ENCODE results near the gene RNASEH2B.

RNASEH2B gene

DNA sequence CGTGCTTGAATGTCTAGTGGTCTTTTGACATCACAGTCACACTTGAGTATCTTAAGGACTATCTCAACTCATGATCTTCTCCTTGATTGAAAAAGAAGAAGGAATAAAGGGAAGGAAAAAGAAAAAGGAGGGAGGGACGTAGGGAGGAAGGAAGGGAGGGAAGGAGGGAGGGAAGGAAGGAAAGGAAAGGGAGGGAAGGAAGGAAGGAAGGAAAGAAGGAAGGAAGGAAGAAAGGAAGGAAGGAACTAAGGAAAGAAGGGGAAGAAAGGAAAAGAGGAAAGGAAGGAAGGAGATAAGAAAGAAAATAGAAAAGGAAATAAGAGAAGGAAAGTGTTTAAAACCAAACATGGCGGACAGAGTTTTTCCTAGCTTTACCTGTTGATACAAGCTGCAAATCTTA, 64.7 kb downstream of the RNASEH2B start:
- Histone ChIP-seq H3K79me1 (replicated peaks; ENCODE audit: low read length, poor library complexity, severe bottlenecking) (no peaks in the 10 kb centered on the region), H4K8ac (ENCODE audit: low read length) (no peak overlapping the region), H2AK5ac (ENCODE audit: low read length, severe bottlenecking) (no peak overlapping the region), H3K27me3 (ENCODE audit: control insufficient read depth in 1 of 2, insufficient read depth in 1 of 2, low read length in 2 of 2) (no peaks in the 10 kb centered on the region), H3K4ac (ENCODE audit: low read depth in 1 of 2, low read length in 2 of 2) (no peak overlapping the region), H4K91ac (ENCODE audit: low read length) (no peak overlapping the region), H2BK12ac (ENCODE audit: low read length in 2 of 2) (no peak overlapping the region), H3K27ac (ENCODE audit: low read length, poor library complexity, severe bottlenecking) (no peak overlapping the region), H3K36me3 (ENCODE audit: control insufficient read depth in 1 of 2, insufficient read depth in 2 of 2, low read depth in 1 of 2, low read length in 2 of 2) (peaks cover 2 to 45% of the 10 kb centered on the region in 2 experiments), H3K4me3 (ENCODE audit: insufficient read depth in 1 of 2, low read depth in 1 of 2, low read length in 2 of 2) (no peak overlapping the region), H3K4me2 (ENCODE audit: low read length, poor library complexity, severe bottlenecking) (no peak overlapping the region), H2BK120ac (ENCODE audit: low read depth, low read length) (no peak overlapping the region), H3K9ac (ENCODE audit: low read length) (no peak overlapping the region), H3K4me1 (ENCODE audit: control insufficient read depth, insufficient read depth, low read depth, low read length) (no peaks in the 10 kb centered on the region), H3K23ac (ENCODE audit: low read length in 2 of 2) (no peak overlapping the region), H3K14ac (ENCODE audit: low read length in 2 of 2) (no peak overlapping the region), H2AFZ (ENCODE audit: low read depth, low read length) (no peak overlapping the region), H3K18ac (ENCODE audit: low read depth in 1 of 2, low read length in 2 of 2) (no peak overlapping the region), H3K9me3 (ENCODE audit: control insufficient read depth, low read length) (no peaks in the 10 kb centered on the region), H2BK15ac (ENCODE audit: low read depth, poor library complexity, severe bottlenecking) (no peak overlapping the region), H2BK5ac (ENCODE audit: low read depth, low read length, poor library complexity, severe bottlenecking) (no peak overlapping the region)
- WGBS, result 95% methylated on average over 3 of the region's 3 CpGs
- no peak for DNase-seq

DNA sequence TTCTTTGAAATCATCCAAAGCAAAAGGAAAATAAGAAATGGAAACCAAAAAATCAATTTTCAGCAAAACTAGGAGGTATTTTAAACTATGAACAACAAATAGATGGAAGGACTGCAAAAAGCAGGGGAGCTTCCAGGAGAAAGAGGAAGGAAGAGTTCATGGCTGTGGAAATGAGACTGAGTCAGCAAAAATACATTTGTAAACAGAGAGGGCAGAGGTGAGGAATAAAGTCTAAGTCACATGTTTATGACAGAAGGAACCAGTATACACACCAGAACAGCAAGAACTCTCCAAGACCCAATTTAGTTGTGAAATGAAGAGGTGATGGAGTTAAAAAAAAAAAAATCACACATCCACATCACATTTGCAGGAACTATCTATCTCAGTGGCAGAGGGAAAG, 69.6 kb downstream of the RNASEH2B start:
- no peak overlapping the region for H3K23ac ChIP-seq (ENCODE audit: low read length in 2 of 2)
- H4K91ac ChIP-seq (ENCODE audit: low read length), result no peak overlapping the region
- H3K4me1 ChIP-seq (ENCODE audit: control insufficient read depth, insufficient read depth, low read depth, low read length), result no peaks in the 10 kb centered on the region
- H2BK120ac ChIP-seq (ENCODE audit: low read depth, low read length), result no peak overlapping the region
- H3K36me3 ChIP-seq (ENCODE audit: control insufficient read depth in 1 of 2, insufficient read depth in 2 of 2, low read depth in 1 of 2, low read length in 2 of 2), result peaks cover 0 to 26% of the 10 kb centered on the region in 2 experiments
- no peak overlapping the region for H4K8ac ChIP-seq (ENCODE audit: low read length)
- no peaks in the 10 kb centered on the region for H3K79me1 ChIP-seq (replicated peaks; ENCODE audit: low read length, poor library complexity, severe bottlenecking)
- H2AK5ac ChIP-seq (ENCODE audit: low read length, severe bottlenecking), result no peak overlapping the region
- H2BK5ac ChIP-seq (ENCODE audit: low read depth, low read length, poor library complexity, severe bottlenecking), result no peak overlapping the region
- H3K14ac ChIP-seq (ENCODE audit: low read length in 2 of 2), result no peak overlapping the region
- H3K27ac ChIP-seq (ENCODE audit: low read length, poor library complexity, severe bottlenecking), result no peak overlapping the region
- H3K18ac ChIP-seq (ENCODE audit: low read depth in 1 of 2, low read length in 2 of 2), result no peak overlapping the region
- no peak overlapping the region for H3K9ac ChIP-seq (ENCODE audit: low read length)
- no peak overlapping the region for H3K4ac ChIP-seq (ENCODE audit: low read depth in 1 of 2, low read length in 2 of 2)
- H3K4me2 ChIP-seq (ENCODE audit: low read length, poor library complexity, severe bottlenecking), result no peak overlapping the region
- H2BK12ac ChIP-seq (ENCODE audit: low read length in 2 of 2), result no peak overlapping the region
- DNase-seq, result no peak
- no peak overlapping the region for H2BK15ac ChIP-seq (ENCODE audit: low read depth, poor library complexity, severe bottlenecking)
- no peaks in the 10 kb centered on the region for H3K27me3 ChIP-seq (ENCODE audit: control insufficient read depth in 1 of 2, insufficient read depth in 1 of 2, low read length in 2 of 2)
- H2AFZ ChIP-seq (ENCODE audit: low read depth, low read length), result no peak overlapping the region
- no peak overlapping the region for H3K4me3 ChIP-seq (ENCODE audit: insufficient read depth in 1 of 2, low read depth in 1 of 2, low read length in 2 of 2)
- H3K9me3 ChIP-seq (ENCODE audit: control insufficient read depth, low read length), result no peaks in the 10 kb centered on the region

DNA sequence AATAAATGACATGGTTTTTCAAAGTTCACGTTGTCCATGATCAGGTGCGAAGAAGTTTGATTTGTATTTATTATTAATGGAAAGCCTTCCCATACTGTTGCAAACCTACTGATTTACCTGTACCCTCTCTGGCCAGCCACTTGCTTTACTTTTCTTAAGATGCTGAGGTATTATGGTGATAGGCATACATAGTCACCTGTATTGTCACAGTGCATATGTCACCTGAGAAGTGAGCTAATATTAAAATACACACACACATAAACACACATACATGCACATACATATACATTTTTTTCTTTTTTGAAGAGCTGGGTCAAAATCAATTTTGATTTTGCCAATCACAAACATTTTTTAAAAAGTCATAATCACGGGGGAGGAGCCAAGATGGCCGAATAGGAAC, 72.1 kb downstream of the RNASEH2B start:
- H3K23ac ChIP-seq (ENCODE audit: low read length in 2 of 2), result no peak overlapping the region
- no peak overlapping the region for H3K18ac ChIP-seq (ENCODE audit: low read depth in 1 of 2, low read length in 2 of 2)
- no peaks in the 10 kb centered on the region for H3K4me1 ChIP-seq (ENCODE audit: control insufficient read depth, insufficient read depth, low read depth, low read length)
- no peaks in the 10 kb centered on the region for H3K79me1 ChIP-seq (replicated peaks; ENCODE audit: low read length, poor library complexity, severe bottlenecking)
- H3K9ac ChIP-seq (ENCODE audit: low read length), result no peak overlapping the region
- no peak overlapping the region for H2BK12ac ChIP-seq (ENCODE audit: low read length in 2 of 2)
- no peak overlapping the region for H2BK5ac ChIP-seq (ENCODE audit: low read depth, low read length, poor library complexity, severe bottlenecking)
- 59% methylated on average over 2 of the region's 4 CpGs for WGBS
- H3K36me3 ChIP-seq (ENCODE audit: control insufficient read depth in 1 of 2, insufficient read depth in 2 of 2, low read depth in 1 of 2, low read length in 2 of 2), result peaks cover 0 to 4% of the 10 kb centered on the region in 2 experiments
- H2AK5ac ChIP-seq (ENCODE audit: low read length, severe bottlenecking), result no peak overlapping the region
- H2BK15ac ChIP-seq (ENCODE audit: low read depth, poor library complexity, severe bottlenecking), result no peak overlapping the region
- H3K14ac ChIP-seq (ENCODE audit: low read length in 2 of 2), result no peak overlapping the region
- H3K4me2 ChIP-seq (ENCODE audit: low read length, poor library complexity, severe bottlenecking), result no peak overlapping the region
- no peak overlapping the region for H2AFZ ChIP-seq (ENCODE audit: low read depth, low read length)
- no peak overlapping the region for H4K91ac ChIP-seq (ENCODE audit: low read length)
- H3K27me3 ChIP-seq (ENCODE audit: control insufficient read depth in 1 of 2, insufficient read depth in 1 of 2, low read length in 2 of 2), result no peaks in the 10 kb centered on the region
- no peak overlapping the region for H3K4ac ChIP-seq (ENCODE audit: low read depth in 1 of 2, low read length in 2 of 2)
- H3K9me3 ChIP-seq (ENCODE audit: control insufficient read depth, low read length), result no peaks in the 10 kb centered on the region
- no peak overlapping the region for H4K8ac ChIP-seq (ENCODE audit: low read length)
- DNase-seq, result no peak
- no peak overlapping the region for H3K4me3 ChIP-seq (ENCODE audit: insufficient read depth in 1 of 2, low read depth in 1 of 2, low read length in 2 of 2)
- no peak overlapping the region for H2BK120ac ChIP-seq (ENCODE audit: low read depth, low read length)
- no peak overlapping the region for H3K27ac ChIP-seq (ENCODE audit: low read length, poor library complexity, severe bottlenecking)

DNA sequence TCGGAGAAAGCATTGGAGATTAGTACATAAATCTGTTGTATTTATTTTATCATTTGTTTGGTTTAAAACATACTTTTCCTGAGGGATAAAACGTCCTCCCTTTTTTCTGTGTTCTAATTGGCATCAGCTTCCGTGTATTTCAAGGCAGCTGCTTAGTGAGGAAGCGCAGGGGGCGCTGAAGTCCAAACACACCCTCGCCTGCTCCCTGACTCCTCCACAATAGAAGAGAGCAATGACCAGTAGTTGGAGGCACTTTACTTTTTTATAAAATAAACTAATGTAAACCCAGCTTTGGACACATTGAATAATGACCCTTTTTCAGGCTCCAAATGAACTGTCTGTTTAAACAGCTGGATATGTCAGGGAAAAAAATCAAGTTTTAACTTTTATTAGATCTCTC, 79.9 kb downstream of the RNASEH2B start:
- Histone ChIP-seq H3K79me1 (replicated peaks; ENCODE audit: low read length, poor library complexity, severe bottlenecking) (no peaks in the 10 kb centered on the region), H3K27ac (ENCODE audit: low read length, poor library complexity, severe bottlenecking) (no peak overlapping the region), H3K18ac (ENCODE audit: low read depth in 1 of 2, low read length in 2 of 2) (no peak overlapping the region), H3K9ac (ENCODE audit: low read length) (no peak overlapping the region), H3K4me1 (ENCODE audit: control insufficient read depth, insufficient read depth, low read depth, low read length) (peaks cover 2% of the 10 kb centered on the region), H2AFZ (ENCODE audit: low read depth, low read length) (no peak overlapping the region), H3K23ac (ENCODE audit: low read length in 2 of 2) (no peak overlapping the region), H3K4ac (ENCODE audit: low read depth in 1 of 2, low read length in 2 of 2) (no peak overlapping the region), H2BK120ac (ENCODE audit: low read depth, low read length) (no peak overlapping the region), H2BK15ac (ENCODE audit: low read depth, poor library complexity, severe bottlenecking) (no peak overlapping the region), H4K8ac (ENCODE audit: low read length) (no peak overlapping the region), H2BK5ac (ENCODE audit: low read depth, low read length, poor library complexity, severe bottlenecking) (no peak overlapping the region), H2AK5ac (ENCODE audit: low read length, severe bottlenecking) (no peak overlapping the region), H3K4me2 (ENCODE audit: low read length, poor library complexity, severe bottlenecking) (no peak overlapping the region), H3K36me3 (ENCODE audit: control insufficient read depth in 1 of 2, insufficient read depth in 2 of 2, low read depth in 1 of 2, low read length in 2 of 2) (no peaks in the 10 kb centered on the region), H4K91ac (ENCODE audit: low read length) (no peak overlapping the region), H3K27me3 (ENCODE audit: control insufficient read depth in 1 of 2, insufficient read depth in 1 of 2, low read length in 2 of 2) (peaks cover 5 to 17% of the 10 kb centered on the region in 2 experiments), H3K14ac (ENCODE audit: low read length in 2 of 2) (no peak overlapping the region), H2BK12ac (ENCODE audit: low read length in 2 of 2) (no peak overlapping the region), H3K4me3 (ENCODE audit: insufficient read depth in 1 of 2, low read depth in 1 of 2, low read length in 2 of 2) (no peak overlapping the region), H3K9me3 (ENCODE audit: control insufficient read depth, low read length) (no peaks in the 10 kb centered on the region)
- peak; percentile 50 for DNase-seq
- 28% methylated on average over 5 of the region's 6 CpGs for WGBS

Data from mesenchymal stem cell (in vitro differentiated cells and primary cell).